IMR-90 (cell line): ENCODE results near the gene INMT. TPM values are rescaled to one million over a fixed set of nuclear protein-coding genes. Genes with fewer than 3 reads are reported as not detected.

Source experiments
- ATAC-seq: fragments of 200-7000 bp; cut with Tn5 transposase; 2 replicates; pipeline ENCODE4 v1.9.1; 2020; ENCODE audit warnings: low read depth, mild to moderate bottlenecking, moderate library complexity
- BruUV-seq: library from RNA; stranded (reverse); fragments of 400-500 nt; replicated peaks from 2 replicates; lab custom pipeline; 2021; lab: Mats Ljungman, UMichigan
- CTCF ChIA-PET: fragments of 300-600 bp; formaldehyde crosslinking; extraction: SDS; loops from one replicate; lab custom pipeline; 2021; ENCODE audit warnings: antibody characterized with exemption; lab: Yijun Ruan, JAX
- POLR2A ChIA-PET: fragments of 300-600 bp; sonication (Branson Sonifier 250); formaldehyde crosslinking; loops from one replicate; lab custom pipeline; 2022; ENCODE audit warnings: antibody characterized with exemption; ENCODE audit not compliant: unreplicated experiment; lab: Charles Lee
- DNase-seq: peaks from one replicate; pipeline ENCODE4 v3.0.0; 2013
- H2AFZ ChIP-seq: replicated peaks from 2 replicates; pipeline ENCODE3; 2013; ENCODE audit warnings: low read length, mild to moderate bottlenecking; ENCODE audit not compliant: poor library complexity
- H2AK5ac ChIP-seq: 2 replicates; pipeline ENCODE4 v1.6.1; 2013; ENCODE audit warnings: low read depth, low read length, inconsistent platforms
- H2AK9ac ChIP-seq: replicated peaks from 2 replicates; pipeline ENCODE3; 2013; ENCODE audit warnings: mild to moderate bottlenecking, low read depth, low read length, moderate library complexity; ENCODE audit not compliant: poor library complexity
- H2BK120ac ChIP-seq: 2 replicates; pipeline ENCODE4 v1.6.1; 2013; ENCODE audit warnings: low read depth, low read length, inconsistent platforms
- H2BK15ac ChIP-seq: 3 replicates; pipeline ENCODE4 v1.6.1; 2013; ENCODE audit warnings: low read depth, low read length, inconsistent platforms
- H2BK20ac ChIP-seq: 2 replicates; pipeline ENCODE4 v1.6.1; 2013; ENCODE audit warnings: low read depth, mild to moderate bottlenecking, inconsistent platforms, low read length, moderate library complexity
- H2BK5ac ChIP-seq: 2 replicates; pipeline ENCODE4 v1.6.1; 2013; ENCODE audit warnings: mild to moderate bottlenecking, low read depth, low read length, inconsistent platforms; ENCODE audit not compliant: poor library complexity, severe bottlenecking
- H3K14ac ChIP-seq: replicated peaks from 2 replicates; pipeline ENCODE4 v1.6.1; 2013; ENCODE audit warnings: low read depth, low read length, inconsistent platforms
- H3K18ac ChIP-seq: 2 replicates; pipeline ENCODE4 v1.6.1; 2013; ENCODE audit warnings: low read depth, low read length, control low read depth
- H3K23ac ChIP-seq: 2 replicates; pipeline ENCODE4 v1.6.1; 2013; ENCODE audit warnings: low read depth, low read length, inconsistent platforms
- H3K27ac ChIP-seq: 2 replicates; pipeline ENCODE4 v1.5.1; 2013; ENCODE audit warnings: mild to moderate bottlenecking, control low read depth, low read length; ENCODE audit not compliant: insufficient read depth
- H3K27me3 ChIP-seq: 2 replicates; pipeline ENCODE4 v1.6.1; 2013; ENCODE audit warnings: low read length; ENCODE audit not compliant: control insufficient read depth, insufficient read depth
- H3K36me3 ChIP-seq: 2 replicates; pipeline ENCODE4 v1.6.1; 2013; ENCODE audit warnings: low read length, mixed read lengths; ENCODE audit not compliant: control insufficient read depth, insufficient read depth
- H3K4ac ChIP-seq: 2 replicates; pipeline ENCODE4 v1.6.1; 2013; ENCODE audit warnings: low read depth, low read length, inconsistent platforms
- H3K4me1 ChIP-seq: 2 replicates; pipeline ENCODE4 v1.6.1; 2013; ENCODE audit warnings: low read length, mixed read lengths; ENCODE audit not compliant: control insufficient read depth, insufficient read depth
- H3K4me2 ChIP-seq: 2 replicates; pipeline ENCODE4 v1.6.1; 2013; ENCODE audit warnings: low read depth, mild to moderate bottlenecking, control low read depth, low read length, moderate library complexity
- H3K4me3 ChIP-seq: 2 replicates; pipeline ENCODE4 v1.5.1; 2013; ENCODE audit warnings: low read depth, mild to moderate bottlenecking, control low read depth, low read length, moderate library complexity; ENCODE audit not compliant: insufficient read depth
- H3K56ac ChIP-seq: 2 replicates; pipeline ENCODE4 v1.6.1; 2013; ENCODE audit warnings: low read length, inconsistent platforms; ENCODE audit not compliant: insufficient read depth; ENCODE audit errors: extremely low read depth
- H3K79me1 ChIP-seq, 2 experiments: 2 replicates each; pipeline ENCODE4 v1.6.1; 2013; ENCODE audit warnings: low read length in 2 of 2, inconsistent platforms in 1 of 2, low read depth in 1 of 2
- H3K9ac ChIP-seq: 2 replicates; pipeline ENCODE4 v1.6.1; 2013; ENCODE audit warnings: low read depth, low read length, control low read depth
- H3K9me1 ChIP-seq: 2 replicates; pipeline ENCODE4 v1.6.1; 2013; ENCODE audit warnings: low read length, inconsistent platforms; ENCODE audit not compliant: insufficient read depth
- H3K9me3 ChIP-seq: 2 replicates; pipeline ENCODE4 v1.6.1; 2013; ENCODE audit warnings: low read length; ENCODE audit not compliant: control insufficient read depth, insufficient read depth
- H4K20me1 ChIP-seq: 2 replicates; pipeline ENCODE4 v1.6.1; 2013; ENCODE audit warnings: low read length, inconsistent platforms; ENCODE audit not compliant: insufficient read depth
- H4K5ac ChIP-seq: 2 replicates; pipeline ENCODE4 v1.6.1; 2013; ENCODE audit warnings: mild to moderate bottlenecking, low read depth, low read length, control low read depth
- H4K8ac ChIP-seq, 2 experiments: 2 replicates each; pipeline ENCODE4 v1.6.1; 2013; ENCODE audit warnings: low read depth in 2 of 2, low read length in 2 of 2, control low read depth in 1 of 2, inconsistent platforms in 1 of 2
- H4K91ac ChIP-seq: 2 replicates; pipeline ENCODE4 v1.6.1; 2013; ENCODE audit warnings: low read depth, low read length, inconsistent platforms; ENCODE audit not compliant: insufficient read depth
- BHLHE40 ChIP-seq: fragments of 150-350 bp; IDR thresholded peaks from 2 replicates; pipeline ENCODE4 v1.6.1; 2016; ENCODE audit warnings: mild to moderate bottlenecking, low read depth, low read length
- CEBPB ChIP-seq: IDR thresholded peaks from 2 replicates; pipeline ENCODE4 v1.6.1; 2012; ENCODE audit warnings: low read depth, low read length, improper control_type of control experiment
- CHD1 ChIP-seq: IDR thresholded peaks from 2 replicates; pipeline ENCODE4 v1.6.1; 2012; ENCODE audit warnings: low read depth, low read length, improper control_type of control experiment
- RAD21 ChIP-seq: IDR thresholded peaks from 2 replicates; pipeline ENCODE4 v1.6.1; 2012; ENCODE audit warnings: low read length, improper control_type of control experiment
- WGBS, 2 experiments: methylation state at CpG; one replicate each; pipeline versions ENCODE4 v1.1.5 to v1.1.7; 2013; ENCODE audit warnings: missing lambda C conversion rate in 2 of 2; ENCODE audit not compliant: insufficient read length in 1 of 2; ENCODE audit errors: extremely low coverage in 2 of 2; 5-methylcytosine and 5-hydroxymethylcytosine counted together
- dilution Hi-C: fragments of 300-500 bp; cut with HindIII; formaldehyde crosslinking; loops from one replicate; pipeline ENCODE4 v1.14.3; 2018; ENCODE audit warnings: low sequenced_read_pairs; ENCODE audit not compliant: unreplicated experiment
- in situ Hi-C: fragments of 300-500 bp; cut with MboI; formaldehyde crosslinking; loops from 3 replicates; pipeline ENCODE4 v1.14.3; 2019; ENCODE audit warnings: low sequenced_read_pairs, inconsistent platforms, mixed read lengths
- intact Hi-C: fragments of 100-400 bp; cut with micrococcal nuclease; formaldehyde crosslinking; loops from 2 replicates; pipeline ENCODE4 v1.10.0; 2022
- polyA plus RNA-seq, 3 experiments: library from polyadenylated mRNA; depleted of rRNA; stranded (reverse); fragments of >200 nt; gene quantifications; 2 replicates each; pipeline ENCODE4 v1.2.3, GENCODE V29; 2012; ENCODE audit warnings: low replicate concordance in 1 of 3
- total RNA-seq: library from RNA; depleted of rRNA; stranded (reverse); fragments of >200 nt; gene quantifications from 2 replicates; pipeline ENCODE4 v1.2.3, GENCODE V29; 2012

The INMT gene
- total and polyA plus RNA-seq, 2 of the 4 experiments (the other 2 are of a cell fraction) = 0.39 to 2.2 TPM

DNA sequence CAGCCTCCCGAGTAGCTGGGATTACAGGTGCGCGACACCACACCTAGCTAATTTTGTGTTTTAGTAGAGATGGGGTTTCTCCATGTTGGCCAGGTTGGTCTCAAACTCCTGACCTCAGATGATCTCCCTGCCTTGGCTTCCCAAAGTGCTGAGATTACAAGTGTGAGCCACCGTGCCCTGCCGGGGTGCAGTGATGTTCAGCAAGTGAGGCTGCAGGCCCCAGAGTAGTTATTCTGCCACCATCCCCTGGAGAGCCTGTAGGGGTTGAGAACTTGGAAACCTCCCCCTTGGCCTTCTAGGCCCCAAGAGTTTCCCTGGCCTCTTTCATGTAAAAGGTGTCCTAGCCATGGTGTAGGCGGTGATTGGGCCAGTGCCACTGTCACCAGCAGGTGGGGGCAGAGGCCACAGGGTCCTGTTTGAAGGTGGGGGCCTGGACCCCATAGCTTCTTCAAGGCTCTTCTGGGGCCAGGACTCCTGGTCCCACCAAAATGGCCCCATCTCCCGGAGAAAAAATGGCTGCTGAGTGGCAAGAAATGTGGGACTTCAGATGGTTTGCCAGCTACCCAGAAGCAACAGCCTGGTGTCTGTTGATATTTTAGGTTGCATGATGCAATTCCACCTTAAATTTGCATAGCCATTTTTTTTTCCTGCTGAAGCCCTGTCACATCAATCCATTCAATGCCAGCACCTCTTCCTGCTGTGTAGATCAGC is 25.5 kb upstream of the INMT start:
- Histone ChIP-seq H3K36me3 (no peaks in the 10 kb centered on the region), H3K79me1 (no peaks in the 10 kb centered on the region), H2AFZ (no peak overlapping the region), H3K4me1 (no peaks in the 10 kb centered on the region), H4K5ac (no peak overlapping the region), H2BK15ac (no peak overlapping the region), H3K23ac (no peak overlapping the region), H2AK5ac (no peak overlapping the region), H3K14ac (no peak overlapping the region), H3K18ac (no peak overlapping the region), H4K91ac (no peak overlapping the region), H3K4me2 (no peak overlapping the region), H3K9ac (no peak overlapping the region), H3K4ac (no peak overlapping the region), H2BK20ac (no peak overlapping the region), H4K20me1 (no peaks in the 10 kb centered on the region), H3K56ac (no peak overlapping the region), H2BK5ac (no peak overlapping the region), H3K9me1 (no peaks in the 10 kb centered on the region), H3K9me3 (peaks cover 3% of the 10 kb centered on the region; the same call in 1 of the 2 replicates), H4K8ac (no peak overlapping the region), H2AK9ac (no peak overlapping the region), H3K27ac (no peak overlapping the region), H3K27me3 (peaks cover 68% of the 10 kb centered on the region), H3K4me3 (no peak overlapping the region), H2BK120ac (no peak overlapping the region)
- ATAC-seq (no peak), DNase-seq (no peak)
- dilution Hi-C loops = no loop called here
- CTCF ChIA-PET = no interaction called here
- intact Hi-C loops = no loop called here
- in situ Hi-C loops = no loop called here
- no CpG with 5 or more reads among the region's 7 CpGs for WGBS, 2 experiments
- POLR2A ChIA-PET = no interaction called here
- no peak for TF ChIP-seq CEBPB
- no peak for TF ChIP-seq CHD1
- TF ChIP-seq RAD21 = no peak
- TF ChIP-seq BHLHE40 = no peak
- no TSS peak for BruUV-seq
